ENCODE results near the gene MTA1.
A peak's percentile ranks its signal among the peaks of the same experiment; 100 is the strongest.

The MTA1 gene

DNA sequence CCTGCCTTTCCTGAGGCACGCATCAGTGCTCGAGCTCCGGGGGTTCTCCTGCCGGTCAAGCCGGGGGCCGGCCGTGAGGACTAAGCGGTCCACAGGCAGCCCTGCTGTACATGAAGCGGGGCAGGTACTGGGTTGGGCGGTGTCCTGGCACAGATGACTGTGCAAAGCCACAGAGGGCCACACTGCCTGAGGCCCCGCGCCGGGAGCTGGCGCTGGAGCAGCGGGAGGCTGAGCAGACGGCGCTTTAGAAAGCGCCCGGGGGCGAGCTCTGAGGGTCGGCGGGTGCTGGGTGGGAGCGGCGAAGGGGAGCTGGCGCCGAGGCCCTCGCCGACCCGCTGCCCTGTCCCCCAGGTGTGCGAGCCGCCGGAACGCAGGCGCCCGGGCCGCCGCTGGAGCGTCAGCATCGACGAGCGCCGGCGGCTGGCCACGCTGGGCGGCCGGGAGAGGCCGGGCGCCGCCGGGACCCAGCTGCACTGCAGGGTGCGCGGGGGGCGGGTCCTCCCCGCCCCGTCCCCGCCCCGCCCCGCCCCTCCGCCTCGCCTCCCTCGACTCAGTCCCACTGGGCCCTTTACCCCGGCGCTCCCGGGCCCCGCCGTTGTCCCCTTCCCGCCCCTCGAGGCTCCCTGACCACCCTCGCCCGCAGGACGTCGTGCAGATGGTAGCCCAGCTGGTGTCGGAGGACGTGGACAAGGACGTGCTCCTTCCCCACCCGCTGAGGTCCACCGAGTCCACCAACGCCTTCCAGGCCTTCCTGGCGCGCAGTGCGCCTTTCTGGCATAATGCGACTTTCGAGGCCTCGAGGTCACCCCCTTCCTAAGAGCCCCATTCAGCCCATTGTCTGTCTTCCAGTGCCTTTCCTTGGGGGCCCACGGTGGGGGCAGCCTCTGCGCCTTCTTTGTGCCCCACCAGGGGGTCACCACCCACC is 8.3 kb upstream of the MTA1 start:
- peak in 1 of 5 donors; percentile 26 for DNase-seq

DNA sequence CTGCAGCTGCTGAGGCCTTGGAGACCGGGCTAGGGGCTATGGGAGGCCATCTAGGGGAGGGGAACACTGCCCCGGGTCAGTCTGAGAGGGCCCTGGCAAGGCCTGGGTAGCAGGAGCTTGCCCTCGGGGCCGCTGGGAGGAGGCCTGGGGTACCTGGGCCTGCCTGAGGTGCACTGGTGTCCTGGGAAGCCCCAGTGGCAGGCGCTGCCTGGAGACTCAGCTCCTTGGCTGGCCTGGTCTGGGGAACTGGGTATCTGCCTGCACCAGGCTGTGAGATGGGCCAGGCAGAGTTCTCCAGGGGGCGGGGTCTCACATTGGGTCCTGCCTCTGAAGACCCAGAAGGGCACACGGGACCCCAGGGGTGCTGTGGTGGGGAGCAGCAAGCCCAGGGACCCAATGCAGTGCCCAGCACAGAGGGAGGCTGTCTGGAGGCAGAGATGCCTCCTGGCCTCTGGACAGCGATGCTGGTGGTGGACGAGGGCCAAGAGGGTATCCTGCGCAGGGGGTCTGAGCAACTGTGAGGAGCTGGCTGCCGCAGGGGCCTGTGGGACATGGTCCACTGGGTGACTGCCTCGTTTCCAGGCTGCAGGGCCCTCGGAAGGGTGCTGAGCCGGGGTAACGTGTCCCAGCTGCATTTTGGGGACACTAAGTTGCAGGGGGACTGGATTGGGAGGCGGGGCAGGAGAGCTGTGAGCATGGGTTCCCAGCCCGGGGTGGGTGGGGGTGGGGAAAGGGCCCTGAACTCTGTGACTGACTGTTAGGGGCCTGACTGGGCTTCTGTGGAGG is 7.4 kb upstream of the MTA1 start:
- no peak for DNase-seq

DNA sequence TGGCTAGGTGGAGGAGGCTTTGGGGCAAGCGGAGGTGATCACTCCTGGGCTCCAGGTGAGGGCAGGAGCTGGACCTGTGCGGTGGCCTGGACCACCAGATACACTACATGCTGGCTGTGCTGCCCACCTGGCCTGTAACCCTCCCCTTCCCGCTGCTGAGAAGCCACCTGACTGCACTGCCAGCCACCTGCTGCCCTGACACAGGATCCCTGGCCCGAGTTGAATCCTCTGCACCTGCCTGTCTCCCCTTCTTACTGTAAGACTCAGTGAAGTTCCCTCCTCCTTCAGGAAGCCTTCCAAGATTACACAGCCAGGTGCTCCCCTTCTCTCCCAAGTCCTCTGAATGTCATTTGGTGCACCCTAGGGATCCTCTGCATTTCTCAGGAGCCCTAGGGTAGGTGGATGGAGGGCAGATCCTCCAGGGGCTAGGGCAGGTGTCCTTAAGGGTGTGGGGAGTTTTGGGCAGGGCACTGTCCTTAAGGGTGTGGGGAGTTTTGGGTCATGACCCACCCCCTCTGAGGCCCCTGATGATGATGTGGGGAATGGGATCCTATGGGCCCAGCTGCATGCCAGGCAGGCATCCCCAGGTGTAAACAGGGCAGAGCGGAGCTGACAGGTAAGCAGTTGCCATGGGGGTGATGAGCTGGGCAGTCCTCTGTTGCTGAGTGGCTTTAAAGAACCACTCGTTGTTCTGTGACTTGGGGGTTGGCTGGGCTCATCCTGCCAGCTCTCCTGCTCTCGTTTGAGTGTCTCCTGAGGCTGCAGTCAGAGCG is 6.7 kb upstream of the MTA1 start:
- no peak for DNase-seq

DNA sequence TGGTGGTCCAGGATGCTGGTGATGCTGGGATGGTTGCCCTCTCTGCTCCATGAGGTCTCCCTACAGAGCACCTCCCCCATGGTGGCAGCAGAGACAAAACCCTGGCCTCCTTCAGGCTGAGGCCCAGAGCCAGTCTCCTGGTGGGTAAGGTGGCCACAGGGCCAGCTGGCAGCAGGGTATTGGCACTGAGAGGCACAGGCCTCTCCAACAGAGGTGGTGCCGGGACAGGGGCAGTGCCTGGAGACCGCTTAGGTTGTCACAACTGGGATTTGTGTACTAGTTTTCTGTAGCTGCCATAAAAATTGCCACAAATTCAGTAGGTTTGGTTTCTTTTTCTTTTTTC is 6.1 kb upstream of the MTA1 start:
- DNase-seq: no peak

DNA sequence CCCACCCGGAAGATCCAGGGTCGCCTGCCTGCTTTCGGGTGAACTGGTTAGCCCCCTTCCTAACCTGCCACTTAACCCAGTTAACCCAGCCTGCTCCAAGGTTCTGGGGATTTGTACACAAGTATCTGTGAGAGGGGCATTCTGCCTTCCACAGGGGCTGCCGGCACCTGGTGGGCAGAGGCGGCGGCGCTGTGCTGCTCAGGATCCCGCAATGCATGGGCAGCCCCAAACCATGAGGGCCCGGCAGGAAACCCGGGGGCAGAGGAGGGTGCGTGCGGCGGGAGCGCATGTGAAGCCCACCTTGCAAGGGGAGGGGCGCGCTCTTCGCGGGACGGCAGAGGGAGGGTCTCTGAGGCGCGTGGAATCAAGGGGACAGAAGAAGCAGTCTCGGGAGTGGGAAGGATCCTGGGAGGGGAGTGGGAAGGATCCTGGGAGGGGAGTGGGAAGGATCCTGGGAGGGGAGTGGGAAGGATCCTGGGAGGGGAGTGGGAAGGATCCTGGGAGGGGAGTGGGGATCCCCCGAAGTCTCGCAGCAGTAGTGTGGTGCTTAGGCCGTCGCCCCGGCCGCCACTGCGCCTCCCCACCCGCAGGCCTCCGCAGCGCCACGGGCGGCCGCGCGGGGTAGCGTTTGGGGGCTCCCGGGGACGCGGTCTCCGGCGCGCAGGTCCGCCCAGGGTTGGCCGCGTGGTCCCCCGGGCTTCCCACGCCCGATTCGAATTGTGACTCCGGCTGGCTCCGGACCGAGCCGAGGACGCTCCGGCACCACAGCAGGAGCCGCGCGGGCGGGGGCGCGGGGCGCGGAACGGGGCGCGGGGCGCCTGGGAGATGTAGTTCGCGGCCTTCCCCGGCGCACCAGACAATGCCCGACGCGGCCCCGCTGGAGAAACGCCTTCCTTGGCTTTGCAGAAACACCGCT is 4.9 kb upstream of the MTA1 start:
- peak in 4 of 5 donors; percentile 31 to 43 (median 35) for DNase-seq

DNA sequence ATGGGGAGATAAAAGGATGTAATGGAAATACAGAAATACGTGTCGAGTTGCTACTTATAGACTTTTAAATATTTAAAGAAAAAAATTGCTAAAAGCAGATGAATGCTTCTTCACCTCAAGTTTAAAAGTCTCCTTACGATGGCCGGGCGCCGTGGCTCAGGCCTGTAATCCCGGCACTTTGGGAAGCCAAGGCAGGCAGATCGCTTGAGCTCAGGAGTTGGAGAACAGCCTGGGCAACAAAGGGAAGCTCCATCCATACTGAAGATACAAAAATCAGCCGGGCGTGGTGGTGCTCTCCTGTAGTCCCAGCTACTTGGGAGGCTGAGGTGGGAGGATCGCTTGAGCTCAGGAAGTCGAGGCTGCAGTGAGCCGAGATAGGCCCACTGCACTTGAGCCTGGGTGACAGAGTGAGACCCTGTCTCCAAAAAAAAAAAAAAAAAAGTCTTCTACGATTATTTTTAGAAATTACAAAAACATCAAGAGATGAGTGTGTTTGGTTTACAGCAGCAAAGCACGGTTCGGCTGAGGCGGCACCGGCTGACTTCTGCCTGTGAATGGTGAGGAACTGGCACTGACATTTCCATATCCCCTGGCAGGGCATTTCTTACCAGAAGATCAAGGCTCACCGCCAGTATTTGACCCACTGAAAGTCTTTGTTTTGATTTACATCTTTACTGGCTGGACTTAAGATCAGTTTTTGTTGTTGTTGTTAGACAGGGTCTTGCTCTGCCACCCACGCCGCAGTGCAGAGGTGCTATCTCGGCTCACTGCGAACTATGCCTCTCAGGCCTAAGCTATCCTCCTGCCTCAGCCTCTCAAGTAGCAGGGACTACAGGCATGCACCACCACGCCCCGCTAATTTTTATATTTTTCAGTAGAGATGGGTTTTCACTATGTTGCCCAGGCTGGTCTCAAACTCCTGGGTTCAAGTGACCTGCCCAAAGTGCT is 3.9 kb upstream of the MTA1 start:
- no peak for DNase-seq

DNA sequence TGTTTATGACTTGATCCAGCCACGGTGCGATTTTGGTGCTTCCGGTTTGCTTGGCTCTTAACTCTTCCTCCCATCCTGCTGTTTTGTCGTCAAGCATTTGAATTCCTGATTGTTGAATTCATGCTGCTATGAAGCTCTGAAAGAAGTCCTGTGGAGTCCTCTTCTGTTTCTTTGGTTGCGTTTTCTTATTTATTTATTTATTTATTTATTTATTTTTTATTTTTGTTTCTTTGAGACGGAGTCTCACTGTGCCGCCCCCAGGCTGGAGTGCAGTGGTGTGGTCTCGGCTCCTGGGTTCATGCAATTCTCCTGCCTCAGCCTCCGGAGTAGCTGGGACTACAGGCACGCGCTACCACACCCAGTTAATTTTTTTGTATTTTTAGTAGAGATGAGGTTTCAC is 3.0 kb upstream of the MTA1 start:
- no peak for DNase-seq

DNA sequence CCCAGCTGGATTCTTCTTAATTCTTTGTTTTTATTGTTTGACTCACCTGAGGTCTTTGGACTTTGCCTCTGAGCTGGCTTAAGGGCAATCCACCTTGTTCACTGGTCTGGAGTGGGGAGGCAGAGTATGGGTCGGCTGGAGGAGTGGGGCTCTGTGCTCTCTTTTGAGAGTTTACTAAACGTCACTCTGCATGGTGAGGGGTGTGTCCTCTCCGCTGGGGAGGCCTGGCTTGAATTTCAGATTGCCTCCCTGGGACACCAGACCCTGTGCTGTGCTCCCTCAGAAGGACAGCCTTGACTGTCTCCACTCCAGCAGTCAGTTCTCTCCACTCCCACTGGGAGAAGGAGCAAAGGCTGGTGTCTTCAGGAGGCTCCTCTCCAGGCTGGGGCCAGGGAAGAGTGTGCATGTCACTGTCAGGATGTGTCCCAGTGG is 1.9 kb upstream of the MTA1 start:
- DNase-seq: no peak

DNA sequence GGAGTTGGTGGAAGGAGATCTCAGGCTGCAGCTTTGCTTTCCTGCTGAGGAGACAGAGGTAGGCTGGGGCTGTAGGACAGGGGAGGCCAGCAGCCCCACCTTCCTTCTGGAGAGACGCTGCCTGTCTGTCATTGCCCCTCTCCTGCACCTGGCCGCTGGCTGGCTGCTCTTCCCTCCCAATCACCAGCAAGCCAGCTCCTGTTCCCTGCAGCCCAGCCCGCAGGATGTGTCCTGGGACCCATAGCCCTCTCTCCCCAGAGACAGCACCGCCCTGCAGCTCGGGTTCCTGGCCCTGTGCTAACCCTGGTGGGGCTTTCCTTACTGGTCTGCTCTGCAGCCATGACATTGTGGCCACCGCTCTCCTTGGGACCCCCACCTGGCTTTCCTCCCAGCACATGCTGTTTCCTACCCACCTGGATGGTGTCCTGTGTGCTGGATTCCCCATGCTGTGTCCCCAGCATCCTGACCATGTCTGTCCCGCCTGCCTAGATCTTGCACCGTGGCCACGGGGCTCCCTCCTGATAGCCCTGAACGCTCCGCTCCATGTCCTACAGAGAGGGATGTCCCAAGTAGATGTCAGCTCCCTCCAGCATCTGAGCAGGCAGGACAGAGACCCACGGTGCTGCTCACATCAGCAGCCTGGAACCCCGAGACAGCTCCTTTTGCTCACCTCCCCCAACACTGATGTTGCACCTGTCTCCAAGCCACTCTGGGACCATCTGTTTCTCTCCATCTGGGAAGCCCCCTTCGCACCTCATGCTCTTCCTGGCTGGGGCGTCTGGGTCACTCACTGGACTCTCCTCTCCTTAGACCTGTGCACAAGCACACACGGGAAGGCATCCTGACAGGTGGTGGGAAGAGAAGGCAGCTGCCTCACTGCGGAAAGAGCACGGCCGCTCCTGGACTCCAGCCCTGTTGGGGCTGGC is 1.1 kb upstream of the MTA1 start:
- DNase-seq: no peak

DNA sequence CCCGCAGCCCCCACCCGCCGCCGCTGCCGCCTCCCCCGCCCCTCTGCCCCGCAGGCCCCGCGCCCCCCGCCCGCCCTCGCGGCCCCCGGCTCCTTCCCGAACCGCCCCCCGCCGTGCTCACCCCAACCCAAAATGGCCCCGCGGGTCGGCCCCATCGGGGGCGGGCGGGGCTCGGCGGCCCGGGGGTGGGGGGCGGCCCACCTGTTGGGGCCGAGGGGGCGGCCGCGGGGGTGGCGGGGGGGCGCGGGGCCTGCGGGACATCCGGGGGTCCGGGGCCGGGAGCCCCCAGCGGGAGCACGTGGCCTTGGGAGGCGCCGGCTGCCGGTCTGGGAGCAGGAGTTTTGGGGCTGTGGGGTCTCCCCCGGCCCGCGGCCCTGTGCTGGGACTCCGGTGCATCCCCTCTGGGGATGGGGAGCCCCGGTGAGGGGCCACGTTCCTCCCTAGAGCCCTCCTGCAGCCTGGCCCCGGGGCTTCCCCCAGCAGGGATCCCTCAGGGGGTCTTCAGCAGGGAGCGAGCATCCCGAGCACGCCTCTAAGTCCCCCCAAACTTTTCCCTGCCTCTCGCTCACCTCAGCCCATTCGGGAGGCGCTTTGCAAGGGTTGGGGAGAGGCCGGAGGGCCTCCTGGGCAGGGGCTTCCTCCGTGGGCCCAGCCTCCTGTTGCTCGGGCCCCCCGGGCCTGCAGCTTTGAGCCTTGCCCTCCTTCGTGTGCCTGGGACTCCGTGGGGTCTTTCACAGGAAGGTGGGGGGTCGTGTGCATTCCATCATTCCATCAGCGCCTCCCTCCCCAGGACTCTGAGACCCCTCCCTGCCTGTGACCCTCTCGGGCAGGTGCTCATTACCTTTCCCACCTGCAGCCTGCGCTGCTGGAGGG is 710 bp downstream of the MTA1 start:
- DNase-seq: peak in 1 of 5 donors; percentile 24

DNA sequence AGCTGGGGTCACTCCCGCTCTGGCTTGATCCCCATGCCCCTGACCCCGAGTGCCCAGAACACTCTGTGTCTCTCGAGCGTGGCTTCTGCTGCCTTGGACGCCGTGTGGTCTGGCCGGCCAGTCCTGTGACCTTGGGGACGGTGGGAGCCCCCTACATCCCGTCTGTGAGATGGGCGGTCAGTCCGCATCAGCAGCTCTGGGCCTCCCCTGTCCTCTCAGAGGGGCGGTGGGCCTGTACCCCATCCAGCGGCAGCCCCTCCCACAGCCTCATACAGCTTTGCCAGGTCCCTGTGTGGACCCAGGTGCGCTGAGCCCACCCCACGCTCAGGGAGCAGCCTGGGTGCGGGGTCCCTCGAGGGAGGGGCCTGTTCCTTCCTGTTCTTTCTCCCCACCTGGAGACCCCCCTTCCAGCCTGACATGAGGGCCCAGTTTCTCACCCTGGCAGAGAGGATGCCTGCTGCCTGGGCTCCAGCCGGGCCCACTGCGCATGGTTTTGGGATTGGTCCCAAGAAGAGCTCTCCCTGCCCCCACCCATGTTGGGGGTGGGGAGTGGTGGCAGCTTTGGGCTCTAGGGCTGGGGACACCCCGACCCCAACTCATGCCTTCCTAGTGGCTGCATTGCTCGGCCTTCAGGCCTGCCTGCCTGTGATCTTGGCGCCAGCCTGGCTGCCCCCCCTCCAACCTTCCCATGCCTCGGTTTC is 1.5 kb downstream of the MTA1 start:
- DNase-seq: no peak

DNA sequence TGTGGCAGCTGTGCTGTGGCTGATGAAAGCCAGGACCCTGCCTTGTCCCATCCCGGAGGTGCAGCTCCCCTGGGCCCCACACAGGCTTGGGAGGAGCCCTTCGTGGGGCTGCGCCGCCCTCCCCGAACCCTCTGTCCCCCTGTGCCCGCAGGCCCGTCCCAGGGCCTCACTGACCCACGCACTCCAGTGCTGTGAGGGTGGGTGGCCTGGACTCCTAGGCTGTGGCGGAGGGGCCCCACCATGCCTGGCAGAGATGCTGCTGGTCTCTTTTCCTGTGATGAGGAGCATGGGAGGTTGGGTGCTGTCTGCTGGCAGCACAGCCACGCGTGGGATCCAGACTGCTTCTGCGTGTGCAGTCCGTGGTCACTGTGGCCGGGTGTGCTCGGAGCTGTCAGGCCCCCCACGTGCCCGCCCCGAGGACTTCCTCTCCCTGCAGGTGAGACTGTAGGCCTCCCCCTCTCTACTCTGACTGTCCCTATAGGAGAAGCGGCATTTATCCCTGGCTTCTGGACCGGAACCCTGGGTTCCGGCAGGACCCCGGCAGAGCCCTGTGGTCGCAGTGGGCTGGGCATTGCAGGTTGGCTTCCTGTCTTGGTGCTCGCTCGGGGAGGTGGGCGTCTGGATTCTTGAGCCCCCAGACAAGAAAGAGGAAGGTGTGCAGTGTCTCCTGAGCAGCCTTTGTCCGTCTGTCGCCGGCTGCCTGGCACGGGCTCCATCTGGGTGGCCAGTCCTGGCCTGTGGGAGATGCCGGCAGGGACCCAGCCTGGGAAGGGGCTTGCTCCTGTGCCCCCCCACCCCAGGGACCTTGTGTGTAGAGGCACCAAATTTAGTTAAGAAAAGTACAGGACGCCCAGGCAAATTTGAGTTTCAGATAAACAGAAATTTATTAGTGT is 2.3 kb downstream of the MTA1 start:
- no peak for DNase-seq

DNA sequence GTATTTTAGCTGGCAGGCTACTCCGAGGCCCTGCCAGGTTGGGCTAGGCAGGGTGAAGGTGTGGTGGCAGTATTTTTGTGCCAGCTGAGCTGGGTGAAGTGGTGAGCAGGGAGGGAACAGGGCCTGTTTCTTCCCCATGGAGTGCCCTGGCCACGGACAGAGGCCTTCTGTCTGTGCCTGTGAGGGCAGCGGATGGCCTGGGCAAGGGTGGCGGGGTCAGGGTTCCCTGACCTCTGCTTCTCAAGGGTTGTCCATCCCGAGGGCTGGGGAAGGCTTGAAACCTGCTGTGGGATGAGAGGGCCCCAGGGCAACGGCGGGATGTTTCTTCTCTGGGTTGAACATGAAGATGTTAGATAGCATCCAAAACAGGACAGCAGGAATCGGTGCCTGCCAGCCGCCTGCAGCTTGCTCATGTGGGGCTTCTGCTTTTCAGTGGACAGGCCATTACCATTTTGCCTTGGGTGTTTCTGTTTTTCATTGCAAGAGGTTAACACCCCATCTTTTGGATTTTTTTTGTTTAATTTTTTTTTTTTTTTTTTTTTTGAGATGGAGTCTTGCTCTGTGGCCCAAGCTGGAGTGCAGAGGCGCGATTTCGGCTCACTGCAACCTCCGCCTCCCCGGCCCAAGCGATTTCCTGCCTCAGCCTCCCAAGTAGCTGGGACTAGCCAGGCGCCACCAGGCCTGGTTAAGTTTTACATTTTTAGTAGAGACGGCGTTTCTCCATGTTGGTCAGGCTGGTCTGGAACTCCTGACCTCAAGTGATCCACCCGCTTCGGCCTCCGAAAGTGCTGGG is 3.3 kb downstream of the MTA1 start:
- no peak for DNase-seq

DNA sequence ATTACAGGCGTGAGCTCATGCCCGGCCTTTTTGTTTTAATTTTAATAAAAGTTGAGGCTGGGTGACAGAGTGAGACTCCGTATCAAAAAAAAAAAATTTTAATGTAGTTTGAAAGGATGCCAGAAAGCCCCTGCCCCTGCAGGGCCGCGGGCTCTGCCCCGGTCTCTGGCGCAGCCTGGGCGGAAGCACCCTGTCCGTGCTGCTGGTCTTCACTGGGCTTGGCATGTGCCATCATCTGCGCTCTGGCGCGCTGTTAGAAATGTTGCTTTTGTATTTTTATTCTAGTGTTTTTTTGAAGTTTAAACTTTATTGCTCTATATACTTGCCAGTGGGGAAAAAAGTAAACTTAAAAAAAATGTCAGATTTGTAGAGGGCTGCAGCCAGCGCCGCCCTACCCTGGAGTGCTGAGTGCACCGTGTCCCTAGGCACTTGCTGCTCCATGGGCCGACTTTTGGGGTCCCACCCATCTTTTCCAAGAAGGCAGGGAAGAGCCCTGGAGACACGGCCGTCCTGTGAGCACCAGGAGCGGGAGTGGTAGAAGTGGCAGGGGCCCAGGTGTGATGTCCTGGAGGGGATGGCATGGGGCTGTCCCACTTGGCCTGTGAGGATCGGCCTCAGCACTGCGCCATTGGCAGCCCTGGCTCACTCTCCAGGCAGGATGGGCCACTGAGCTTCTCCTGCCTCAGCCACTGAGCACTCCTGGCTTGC is 4.0 kb downstream of the MTA1 start:
- DNase-seq: no peak

DNA sequence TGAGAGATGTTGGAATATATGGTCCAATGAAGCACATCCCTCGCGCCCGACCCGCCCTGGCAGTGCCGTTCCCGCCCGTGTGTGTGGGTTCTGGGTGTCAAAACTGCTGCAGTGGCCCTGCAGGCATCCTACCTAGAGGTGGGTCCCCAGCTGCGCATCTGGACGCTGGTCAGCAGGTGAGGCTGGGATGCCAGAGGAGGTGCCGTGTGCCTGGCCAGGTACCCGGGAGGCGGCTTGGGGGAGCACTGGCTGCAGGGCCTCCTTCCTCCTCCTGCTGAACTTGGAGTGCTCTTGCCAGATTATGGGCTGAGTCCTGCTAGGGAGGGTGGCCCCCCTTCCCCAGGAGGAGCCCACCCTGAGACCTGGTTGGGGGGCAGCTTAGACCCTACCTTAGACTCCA is 5.2 kb downstream of the MTA1 start:
- DNase-seq: no peak
